Gastroesophageal sphincter (tissue), 3 donors: ENCODE data around the gene CNTNAP2.

ENCODE experiments used
- EP300 ChIP-seq: sonication (generic); formaldehyde crosslinking; IDR thresholded peaks from one replicate; pipeline ENCODE4 v1.6.1; 2017; ENCODE audit warnings: antibody characterized with exemption, mild to moderate bottlenecking
- TF ChIP-seq, protein P1 (sequence below), 4 experiments: fragments of 200-600 bp in 2 of 4; fragments of 450-650 bp in 2 of 4; sonication (generic) in 1 of 4; IDR thresholded peaks; one replicate each; pipeline ENCODE4 v1.5.1; 2017 to 2019; ENCODE audit warnings: antibody characterized with exemption in 4 of 4, mild to moderate bottlenecking in 2 of 4, moderate library complexity in 2 of 4

- no peak for TF ChIP-seq EP300
- TF ChIP-seq, protein P1, sequence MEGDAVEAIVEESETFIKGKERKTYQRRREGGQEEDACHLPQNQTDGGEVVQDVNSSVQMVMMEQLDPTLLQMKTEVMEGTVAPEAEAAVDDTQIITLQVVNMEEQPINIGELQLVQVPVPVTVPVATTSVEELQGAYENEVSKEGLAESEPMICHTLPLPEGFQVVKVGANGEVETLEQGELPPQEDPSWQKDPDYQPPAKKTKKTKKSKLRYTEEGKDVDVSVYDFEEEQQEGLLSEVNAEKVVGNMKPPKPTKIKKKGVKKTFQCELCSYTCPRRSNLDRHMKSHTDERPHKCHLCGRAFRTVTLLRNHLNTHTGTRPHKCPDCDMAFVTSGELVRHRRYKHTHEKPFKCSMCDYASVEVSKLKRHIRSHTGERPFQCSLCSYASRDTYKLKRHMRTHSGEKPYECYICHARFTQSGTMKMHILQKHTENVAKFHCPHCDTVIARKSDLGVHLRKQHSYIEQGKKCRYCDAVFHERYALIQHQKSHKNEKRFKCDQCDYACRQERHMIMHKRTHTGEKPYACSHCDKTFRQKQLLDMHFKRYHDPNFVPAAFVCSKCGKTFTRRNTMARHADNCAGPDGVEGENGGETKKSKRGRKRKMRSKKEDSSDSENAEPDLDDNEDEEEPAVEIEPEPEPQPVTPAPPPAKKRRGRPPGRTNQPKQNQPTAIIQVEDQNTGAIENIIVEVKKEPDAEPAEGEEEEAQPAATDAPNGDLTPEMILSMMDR (IDR thresholded peaks at IDR 0.05), result no peak
These were observed 1490.7 kb downstream of the CNTNAP2 start for GRCh38 chr7:147607157-147607800.
